Choroid plexus epithelial cell (primary cell): ENCODE data around the gene APPL1.
A peak's percentile ranks its signal among the peaks of the same experiment; 100 is the strongest.
"Not testable (repeated sequence)": the region's sequence is repeated elsewhere in the genome, so short reads cannot be mapped to it uniquely, and the experiment has no call there.

ENCODE experiments used
- DNase-seq: peaks from one replicate; pipeline ENCODE4 v3.0.0-alpha.2; 2010; ENCODE audit warnings: low read depth
- H3K4me3 ChIP-seq: 2 replicates; pipeline ENCODE4 v1.5.1; 2011; ENCODE audit warnings: low read depth, mild to moderate bottlenecking, control low read depth, low read length, moderate library complexity
- CTCF ChIP-seq: conservative IDR thresholded peaks from 2 replicates; pipeline ENCODE4 v1.5.1; 2011; ENCODE audit warnings: low read depth, mild to moderate bottlenecking, control low read depth, inconsistent platforms, low read length, moderate library complexity

Gene APPL1

GRCh38 chr3:57287205-57287604 lies 59.7 kb downstream of the APPL1 start:
- no peak overlapping the region for H3K4me3 ChIP-seq
- DNase-seq = no peak
- no peak for TF ChIP-seq CTCF

GRCh38 chr3:57288403-57288802 lies 60.9 kb downstream of the APPL1 start:
- DNase-seq = no peak
- no peak for TF ChIP-seq CTCF

GRCh38 chr3:57292159-57292896 lies 64.8 kb downstream of the APPL1 start, which contains the start of gene ASB14:
TSS of gene ASB14 (minus strand) at chr3:57292685. CDS start at chr3:57292033, 652 bp downstream.
- H3K4me3 ChIP-seq = no peak within 1 kb of the TSS
- no peak for TF ChIP-seq CTCF
- no peak for DNase-seq

More at GRCh38 chr3:57288403-57288802, 60.9 kb downstream of the APPL1 start:
- no peak overlapping the region for H3K4me3 ChIP-seq

- H3K4me3 ChIP-seq = no peak overlapping the region
- no peak for TF ChIP-seq CTCF
- no peak for DNase-seq
These were observed 65.5 kb downstream of the APPL1 start for GRCh38 chr3:57292897-57293526.

GRCh38 chr3:57298041-57298440 lies 70.5 kb downstream of the APPL1 start:
- DNase-seq = peak; percentile 27
- no peak overlapping the region for H3K4me3 ChIP-seq
- no peak for TF ChIP-seq CTCF

- DNase-seq = not testable (repeated sequence)
These were observed 76.0 kb downstream of the APPL1 start for GRCh38 chr3:57303520-57303919.

GRCh38 chr3:57309769-57310360 lies 82.3 kb downstream of the APPL1 start:
- no peak for TF ChIP-seq CTCF
- no peak for DNase-seq
- no peak overlapping the region for H3K4me3 ChIP-seq

More at GRCh38 chr3:57303520-57303919, 76.0 kb downstream of the APPL1 start:
- not testable (repeated sequence) for H3K4me3 ChIP-seq
